Lower leg skin (tissue), 4 donors: ENCODE results near the gene ZNF292. TPM values are rescaled to one million over a fixed set of nuclear protein-coding genes. Genes with fewer than 3 reads are reported as not detected.

Source experiments
- DNase-seq, 2 donors: peaks; one replicate each; pipeline ENCODE4 v3.0.0-alpha.2; 2019; ENCODE audit warnings: low spot score in 2 of 2
- H3K4me3 ChIP-seq: fragments of 200-600 bp; sonication (generic); 2 replicates; pipeline ENCODE4 v1.5.1; 2017; ENCODE audit warnings: mild to moderate bottlenecking, low read depth; ENCODE audit not compliant: poor library complexity, severe bottlenecking
- POLR2A ChIP-seq, 2 donors: fragments of 450-650 bp; IDR thresholded peaks; one replicate each; pipeline ENCODE4 v1.6.1; 2016 to 2017; ENCODE audit warnings: antibody characterized with exemption in 2 of 2, mild to moderate bottlenecking in 1 of 2, moderate library complexity in 1 of 2
- WGBS, 2 donors: methylation state at CpG; one replicate each; pipeline ENCODE4 v1.1.5; 2018; 5-methylcytosine and 5-hydroxymethylcytosine counted together
- intact Hi-C: fragments of 100-400 bp; cut with DNase I; formaldehyde crosslinking; loops from one replicate; pipeline ENCODE4 v1.15.0; 2023; ENCODE audit warnings: low total_unique reads
- total RNA-seq, 4 donors: library from RNA; depleted of rRNA; stranded (reverse); fragments of >200 nt; gene quantifications; one replicate each; pipeline ENCODE4 v1.1.0, GENCODE V29; 2016
- TF ChIP-seq, protein P1 (sequence below), 3 donors: fragments of 450-650 bp; IDR thresholded peaks; one replicate each; pipeline ENCODE4 v1.5.1; 2016; ENCODE audit warnings: antibody characterized with exemption in 3 of 3, mild to moderate bottlenecking in 3 of 3, moderate library complexity in 2 of 3

ZNF292 gene
- total RNA-seq, 4 donors from 2014 or later = 28.5 to 46.8 (median 36.9) TPM

GRCh38 chr6:87181903-87182302 lies 26.5 kb downstream of the ZNF292 start:
- no peak for TF ChIP-seq POLR2A (IDR thresholded peaks at IDR 0.05)
- TF ChIP-seq, protein P1, sequence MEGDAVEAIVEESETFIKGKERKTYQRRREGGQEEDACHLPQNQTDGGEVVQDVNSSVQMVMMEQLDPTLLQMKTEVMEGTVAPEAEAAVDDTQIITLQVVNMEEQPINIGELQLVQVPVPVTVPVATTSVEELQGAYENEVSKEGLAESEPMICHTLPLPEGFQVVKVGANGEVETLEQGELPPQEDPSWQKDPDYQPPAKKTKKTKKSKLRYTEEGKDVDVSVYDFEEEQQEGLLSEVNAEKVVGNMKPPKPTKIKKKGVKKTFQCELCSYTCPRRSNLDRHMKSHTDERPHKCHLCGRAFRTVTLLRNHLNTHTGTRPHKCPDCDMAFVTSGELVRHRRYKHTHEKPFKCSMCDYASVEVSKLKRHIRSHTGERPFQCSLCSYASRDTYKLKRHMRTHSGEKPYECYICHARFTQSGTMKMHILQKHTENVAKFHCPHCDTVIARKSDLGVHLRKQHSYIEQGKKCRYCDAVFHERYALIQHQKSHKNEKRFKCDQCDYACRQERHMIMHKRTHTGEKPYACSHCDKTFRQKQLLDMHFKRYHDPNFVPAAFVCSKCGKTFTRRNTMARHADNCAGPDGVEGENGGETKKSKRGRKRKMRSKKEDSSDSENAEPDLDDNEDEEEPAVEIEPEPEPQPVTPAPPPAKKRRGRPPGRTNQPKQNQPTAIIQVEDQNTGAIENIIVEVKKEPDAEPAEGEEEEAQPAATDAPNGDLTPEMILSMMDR (IDR thresholded peaks at IDR 0.05) = no peak
- no peak overlapping the region for H3K4me3 ChIP-seq
- intact Hi-C loops = no loop called here
- no peak for DNase-seq
- 95 to 99% methylated on average over 6 of the region's 6 CpGs for WGBS, 2 donors

DNA sequence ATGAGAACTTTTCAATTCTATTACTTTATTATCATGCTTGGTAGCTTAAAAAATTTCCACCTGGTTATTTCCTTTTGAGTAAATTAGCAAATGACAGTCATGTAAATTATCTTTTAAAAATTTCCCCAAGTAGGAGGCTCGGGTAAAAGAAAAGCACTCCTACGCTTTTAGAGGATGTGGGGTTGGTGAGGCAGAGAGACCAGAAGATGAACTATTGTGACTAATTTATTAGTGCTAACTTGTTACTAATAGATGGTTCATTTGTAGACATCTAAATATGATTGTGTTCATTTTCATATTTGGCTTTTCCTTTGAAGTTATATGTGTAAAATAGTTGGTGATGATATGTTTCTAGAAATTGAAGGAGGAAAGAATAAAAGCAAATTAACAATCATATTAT lies 27.0 kb downstream of the ZNF292 start:
- 86 to 91% methylated on average over 2 of the region's 2 CpGs for WGBS, 2 donors

GRCh38 chr6:87182940-87183339 lies 27.6 kb downstream of the ZNF292 start:
- intact Hi-C loops = no loop called here
- TF ChIP-seq, protein P1 (IDR thresholded peaks at IDR 0.05) = no peak
- no peak for TF ChIP-seq POLR2A (IDR thresholded peaks at IDR 0.05)
- WGBS, 2 donors = 92 to 93% methylated on average over 1 of the region's 1 CpG
- DNase-seq = no peak
- no peak overlapping the region for H3K4me3 ChIP-seq

More for the DNA sequence above, 27.0 kb downstream of the ZNF292 start:
- TF ChIP-seq POLR2A (IDR thresholded peaks at IDR 0.05) = no peak
- no peak overlapping the region for H3K4me3 ChIP-seq
- DNase-seq = no peak
- intact Hi-C loops = no loop called here

DNA sequence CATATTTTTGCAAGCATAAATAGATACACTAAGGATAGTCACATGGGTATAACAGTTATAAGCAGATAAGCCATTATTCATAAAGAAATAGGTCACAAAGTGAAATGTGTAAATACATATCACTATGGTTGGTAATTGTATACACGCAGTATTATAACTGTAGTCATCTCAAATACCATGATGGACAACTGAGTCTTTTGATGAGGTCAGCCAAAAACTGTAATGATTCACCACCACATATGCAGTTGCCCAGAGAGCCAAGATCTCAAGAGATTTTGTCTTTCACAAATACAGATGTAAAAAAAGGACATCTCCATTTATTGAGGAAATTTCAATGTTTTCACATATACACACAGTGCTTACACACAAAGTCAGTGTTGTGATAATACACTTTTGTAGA lies 28.3 kb downstream of the ZNF292 start:
- TF ChIP-seq, protein P1 (IDR thresholded peaks at IDR 0.05) = no peak
- TF ChIP-seq POLR2A (IDR thresholded peaks at IDR 0.05) = no peak
- no peak overlapping the region for H3K4me3 ChIP-seq
- WGBS, 2 donors = 83 to 93% methylated on average over 1 of the region's 1 CpG
- intact Hi-C loops = no loop called here
- DNase-seq = no peak

DNA sequence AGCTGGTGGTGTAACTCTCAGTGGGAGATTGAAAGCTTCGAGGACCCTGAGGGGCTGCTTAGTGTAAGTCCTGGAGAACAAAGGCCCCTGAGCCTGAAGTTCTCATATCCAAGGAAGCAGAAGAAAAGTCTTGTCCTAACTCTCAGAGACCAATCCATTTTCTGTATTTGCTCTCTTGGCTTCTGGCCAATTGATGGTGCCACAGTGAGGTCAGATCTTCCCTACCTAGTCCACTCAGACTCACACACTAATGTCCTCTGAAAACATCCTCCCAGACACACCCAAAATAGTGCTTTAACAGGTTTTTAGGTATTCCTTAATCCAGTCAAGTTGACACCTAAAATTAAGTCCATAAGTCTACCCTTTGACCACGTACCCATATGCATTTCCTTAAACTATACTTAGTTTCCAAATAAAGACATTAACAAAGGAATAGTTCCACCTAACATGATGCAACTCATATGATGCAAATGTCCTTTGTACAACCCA lies 29.4 kb downstream of the ZNF292 start:
- DNase-seq = no peak
- intact Hi-C loops = no loop called here
- TF ChIP-seq, protein P1 (IDR thresholded peaks at IDR 0.05) = no peak
- TF ChIP-seq POLR2A (IDR thresholded peaks at IDR 0.05) = no peak
- 92 to 96% methylated on average over 2 of the region's 2 CpGs for WGBS, 2 donors
- no peak overlapping the region for H3K4me3 ChIP-seq

DNA sequence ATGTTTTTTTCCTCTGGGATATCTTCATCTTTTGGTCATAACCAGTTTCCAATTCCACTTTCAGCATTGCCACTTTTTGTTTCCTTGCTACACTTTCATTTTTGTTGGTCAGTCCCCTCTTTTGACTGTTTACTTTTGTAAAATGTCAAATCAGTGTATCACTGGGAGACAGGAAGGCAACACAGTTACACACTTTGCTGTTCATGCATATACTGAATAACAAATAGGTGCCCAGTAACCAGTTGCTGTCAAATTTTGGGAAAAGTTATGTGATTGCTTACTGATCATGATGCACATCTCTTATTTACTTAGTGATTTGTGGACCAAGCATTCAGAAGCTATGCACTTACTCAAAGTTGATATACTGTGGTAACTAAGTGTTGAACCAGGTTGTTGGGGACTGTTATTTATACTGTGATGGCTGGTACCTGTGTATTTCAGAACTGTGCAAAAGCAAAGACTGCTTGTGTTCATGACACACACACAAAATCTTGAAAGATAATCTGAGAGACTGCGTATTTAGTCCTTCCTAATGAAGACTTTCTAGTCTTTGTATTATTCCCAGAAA lies 41.0 kb downstream of the ZNF292 start:
- intact Hi-C loops = no loop called here
- 98 to 100% methylated on average over 1 of the region's 1 CpG for WGBS, 2 donors
- no peak overlapping the region for H3K4me3 ChIP-seq
- no peak for DNase-seq
- TF ChIP-seq, protein P1 (IDR thresholded peaks at IDR 0.05) = no peak
- no peak for TF ChIP-seq POLR2A (IDR thresholded peaks at IDR 0.05)
